ENCODE measurements around the gene DUOXA2.

DNA sequence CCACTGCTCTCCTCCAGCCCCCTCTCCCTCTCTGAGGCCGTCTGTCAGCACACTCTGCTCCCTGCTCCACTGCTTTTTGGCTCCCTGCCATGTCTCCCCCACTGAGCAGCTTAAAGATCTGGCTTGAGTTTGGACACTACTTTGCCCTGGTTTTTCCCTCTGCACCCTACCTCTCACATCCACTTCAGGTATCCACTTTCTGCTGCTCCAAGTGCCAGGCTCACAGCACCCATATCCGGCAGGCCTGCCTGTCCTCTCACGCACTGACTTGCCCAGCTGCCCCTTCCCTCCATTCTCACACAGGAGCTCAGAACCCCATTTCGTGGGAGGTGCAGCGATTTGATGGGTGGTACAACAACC is 19.4 kb downstream of the DUOXA2 start:
- TF ChIP-seq CTCF (optimal IDR thresholded peaks at IDR 0.05 in 1 of 3, IDR thresholded peaks at IDR 0.05 in 1 of 3, conservative IDR thresholded peaks at IDR 0.05 in 1 of 3; ENCODE audit: extremely low read depth in 1 of 3, insufficient read depth in 2 of 3, low read length in 3 of 3) (no peak), EZH2 (IDR thresholded peaks at IDR 0.05; ENCODE audit: low read length) (no peak)

Data from keratinocyte (primary cell).